SK-N-SH (cell line): Measurements from ENCODE around the gene TADA3. TPM values are rescaled to one million over a fixed set of nuclear protein-coding genes. Genes with fewer than 3 reads are reported as not detected.

ENCODE experiments used
- CTCF ChIA-PET: fragments of 300-600, 350-600 bp; formaldehyde crosslinking; extraction: SDS; loops from one replicate; lab custom pipeline; 2021; lab: Yijun Ruan, JAX
- POLR2A ChIA-PET: fragments of 350-600 bp; sonication (Branson Sonifier 250); formaldehyde crosslinking; extraction: SDS; loops from one replicate; lab custom pipeline; 2020; ENCODE audit warnings: antibody characterized with exemption, inconsistent platforms; lab: Yijun Ruan, JAX
- DNase-seq: peaks from one replicate; pipeline ENCODE4 v3.0.0; 2012
- H2AFZ ChIP-seq: fragments of 200-600 bp; sonication (generic); 2 replicates; pipeline ENCODE4 v1.8.1; 2016; ENCODE audit warnings: antibody characterized with exemption, mild to moderate bottlenecking, low read depth
- H3F3A ChIP-seq: fragments of 200-600 bp; sonication (generic); replicated peaks from 2 replicates; pipeline ENCODE3; 2016; ENCODE audit warnings: antibody characterized with exemption, mild to moderate bottlenecking; ENCODE audit not compliant: insufficient read depth
- H3K27ac ChIP-seq, 2 experiments: fragments of 200-500 bp in 1 of 2; fragments of 200-600 bp in 1 of 2; sonication (Bioruptor generic) in 1 of 2; sonication (generic), shearing (Covaris generic) in 1 of 2; 2 replicates each; pipeline versions ENCODE4 v1.5.1 to v1.6.1; 2014 to 2016; ENCODE audit warnings: low read depth in 2 of 2, inconsistent platforms in 1 of 2, low read length in 1 of 2, mild to moderate bottlenecking in 1 of 2, mixed read lengths in 1 of 2
- H3K27me3 ChIP-seq: fragments of 200-600 bp; sonication (generic), shearing (Covaris generic); 2 replicates; pipeline ENCODE4 v1.6.1; 2016; ENCODE audit warnings: mixed run types; ENCODE audit not compliant: insufficient read depth
- H3K36me3 ChIP-seq, 2 experiments: fragments of 200-500 bp in 1 of 2; fragments of 200-600 bp in 1 of 2; sonication (Bioruptor generic) in 1 of 2; sonication (generic) in 1 of 2; replicated peaks in 1 of 2; 2 replicates each; pipeline versions ENCODE3 to v1.5.1; 2014 to 2016; ENCODE audit warnings: low read length in 1 of 2, mild to moderate bottlenecking in 1 of 2; ENCODE audit not compliant: insufficient read depth in 2 of 2, control insufficient read depth in 1 of 2
- H3K4me1 ChIP-seq, 2 experiments: fragments of 200-500 bp in 1 of 2; fragments of 200-600 bp in 1 of 2; sonication (Bioruptor generic) in 1 of 2; sonication (generic), shearing (Covaris generic) in 1 of 2; 2 replicates each; pipeline versions ENCODE4 v1.5.1 to v1.6.1; 2014 to 2016; ENCODE audit warnings: low read depth in 1 of 2, low read length in 1 of 2, mixed run types in 1 of 2; ENCODE audit not compliant: insufficient read depth in 2 of 2, control insufficient read depth in 1 of 2
- H3K4me2 ChIP-seq: fragments of 200-600 bp; sonication (generic), shearing (Covaris generic); 2 replicates; pipeline ENCODE4 v1.6.1; 2017; ENCODE audit warnings: mixed run types
- H3K4me3 ChIP-seq, 2 experiments: fragments of 200-500 bp in 1 of 2; fragments of 200-600 bp in 1 of 2; sonication (Bioruptor generic) in 1 of 2; sonication (generic), shearing (Covaris generic) in 1 of 2; 2 replicates each; pipeline versions ENCODE4 v1.5.1 to v1.8.1; 2014 to 2016; ENCODE audit warnings: low read depth in 2 of 2, inconsistent platforms in 1 of 2, low read length in 1 of 2, mild to moderate bottlenecking in 1 of 2, mixed read lengths in 1 of 2, moderate library complexity in 1 of 2
- H3K79me2 ChIP-seq: fragments of 200-600 bp; sonication (generic); 2 replicates; pipeline ENCODE4 v1.8.1; 2017; ENCODE audit warnings: mild to moderate bottlenecking; ENCODE audit not compliant: insufficient read depth
- H3K9ac ChIP-seq: fragments of 200-600 bp; sonication (generic); 2 replicates; pipeline ENCODE4 v1.6.1; 2017; ENCODE audit warnings: mixed run types
- H3K9me2 ChIP-seq: fragments of 200-600 bp; sonication (generic); 2 replicates; pipeline ENCODE4 v1.6.1; 2017; ENCODE audit warnings: mixed run types
- H3K9me3 ChIP-seq: fragments of 200-600 bp; sonication (generic); 2 replicates; pipeline ENCODE4 v1.6.1; 2017; ENCODE audit warnings: mixed run types, mild to moderate bottlenecking, moderate library complexity
- H4K20me1 ChIP-seq: fragments of 200-600 bp; sonication (generic); 2 replicates; pipeline ENCODE4 v1.6.1; 2017; ENCODE audit warnings: mild to moderate bottlenecking, mixed run types; ENCODE audit not compliant: insufficient read depth
- CHD2 ChIP-seq: fragments of 150-350 bp; IDR thresholded peaks from 2 replicates; pipeline ENCODE4 v1.6.1; 2018; ENCODE audit warnings: low read length; ENCODE audit not compliant: partially characterized antibody
- EP300 ChIP-seq, 2 experiments: IDR thresholded peaks; 2 replicates each; pipeline versions ENCODE4 v1.4.0 to v1.6.1; 2012; ENCODE audit warnings: borderline replicate concordance in 1 of 2, low read depth in 1 of 2, low read length in 1 of 2
- FOXJ3 ChIP-seq: sonication (generic); formaldehyde crosslinking; IDR thresholded peaks from 2 replicates; pipeline ENCODE4 v1.5.1; 2020; ENCODE audit warnings: mild to moderate bottlenecking, missing genetic modification reagents
- GABPA ChIP-seq: IDR thresholded peaks from 2 replicates; pipeline ENCODE4 v1.4.0; 2012; ENCODE audit warnings: low read depth, mild to moderate bottlenecking
- GATA2 ChIP-seq: sonication (generic); formaldehyde crosslinking; IDR thresholded peaks from 2 replicates; pipeline ENCODE4 v1.5.0; 2020; ENCODE audit warnings: mild to moderate bottlenecking, missing genetic modification reagents
- RAD21 ChIP-seq: IDR thresholded peaks from 2 replicates; pipeline ENCODE4 v1.6.1; 2012; ENCODE audit warnings: mild to moderate bottlenecking, low read length
- REST ChIP-seq: IDR thresholded peaks from 2 replicates; pipeline ENCODE4 v1.6.1; 2012; ENCODE audit warnings: mild to moderate bottlenecking, low read depth, low read length, moderate library complexity
- RFX5 ChIP-seq: IDR thresholded peaks from 2 replicates; pipeline ENCODE4 v1.6.1; 2012; ENCODE audit warnings: mild to moderate bottlenecking, improper control_type of control experiment, low read length
- RXRA ChIP-seq: IDR thresholded peaks from 2 replicates; pipeline ENCODE4 v1.4.0; 2012; ENCODE audit warnings: low read depth, mild to moderate bottlenecking, borderline replicate concordance
- SIN3A ChIP-seq: IDR thresholded peaks from 2 replicates; pipeline ENCODE4 v1.6.1; 2012; ENCODE audit warnings: low read depth, mild to moderate bottlenecking, low read length, moderate library complexity, borderline replicate concordance
- SMC3 ChIP-seq: IDR thresholded peaks from 2 replicates; pipeline ENCODE4 v1.6.1; 2012; ENCODE audit warnings: low read depth, low read length, improper control_type of control experiment
- TCF12 ChIP-seq: IDR thresholded peaks from 2 replicates; pipeline ENCODE4 v1.4.0; 2012
- USF1 ChIP-seq: IDR thresholded peaks from 2 replicates; pipeline ENCODE4 v1.4.0; 2012; ENCODE audit warnings: low read depth, borderline replicate concordance
- YY1 ChIP-seq: IDR thresholded peaks from 2 replicates; pipeline ENCODE4 v1.4.0; 2012; ENCODE audit warnings: low read depth, mild to moderate bottlenecking
- WGBS: methylation state at CpG from one replicate; pipeline ENCODE4 v1.1.6; 2017; ENCODE audit warnings: low lambda C conversion rate; 5-methylcytosine and 5-hydroxymethylcytosine counted together
- polyA plus RNA-seq, 3 experiments: library from polyadenylated mRNA; depleted of rRNA; stranded (reverse); fragments of >200 nt; gene quantifications; 2 replicates each; pipeline ENCODE4 v1.2.3, GENCODE V29; 2012

TADA3 gene
- polyA plus RNA-seq, 1 of the 3 experiments (the other 2 are of a cell fraction) = 102 TPM

GRCh38 chr3:9754678-9755077 lies 37.6 kb downstream of the TADA3 start:
- H3K4me1 ChIP-seq = peaks cover 0 to 12% of the 10 kb centered on the region in 2 experiments; a peak in 1 of 4 replicates
- H3K4me3 ChIP-seq = no peak overlapping the region
- no peak overlapping the region for H3K4me2 ChIP-seq
- no peaks in the 10 kb centered on the region for H3F3A ChIP-seq
- ChIA-PET CTCF (no interaction called here), POLR2A (no interaction called here)
- H3K9me2 ChIP-seq = no peaks in the 10 kb centered on the region
- H4K20me1 ChIP-seq = no peaks in the 10 kb centered on the region
- no peak overlapping the region for H3K9ac ChIP-seq
- no peak overlapping the region for H2AFZ ChIP-seq
- H3K27ac ChIP-seq = no peak overlapping the region
- WGBS = 88% methylated on average over 4 of the region's 8 CpGs
- peaks cover 29 to 34% of the 10 kb centered on the region in 2 experiments for H3K36me3 ChIP-seq
- DNase-seq = no peak
- no peak for TF ChIP-seq GABPA
- TF ChIP-seq RXRA = no peak
- TF ChIP-seq CHD2 = no peak
- no peak for TF ChIP-seq TCF12
- no peak for TF ChIP-seq FOXJ3 (CRISPR knock-in tag)
- no peak for TF ChIP-seq RAD21
- no peak for TF ChIP-seq SMC3
- TF ChIP-seq RFX5 = no peak
- no peak for TF ChIP-seq REST
- no peak for TF ChIP-seq YY1
- TF ChIP-seq SIN3A = no peak
- no peak for TF ChIP-seq USF1
- TF ChIP-seq GATA2 (CRISPR knock-in tag) = no peak
- TF ChIP-seq EP300 (IDR thresholded peaks at IDR 0.05; ENCODE audit: borderline replicate concordance in 1 of 2, low read depth in 1 of 2, low read length in 1 of 2) = no peak
- no peaks in the 10 kb centered on the region for H3K9me3 ChIP-seq
- peaks cover 23% of the 10 kb centered on the region for H3K79me2 ChIP-seq
- no peaks in the 10 kb centered on the region for H3K27me3 ChIP-seq
